Daoy (cell line): ENCODE measurements around the gene SYNRG. TPM values are rescaled to one million over a fixed set of nuclear protein-coding genes. Genes with fewer than 3 reads are reported as not detected.

ENCODE experiments used
- DNase-seq: peaks from one replicate; pipeline ENCODE4 v3.0.0-alpha.2; 2015; ENCODE audit warnings: low read depth
- total RNA-seq: library from RNA; depleted of rRNA; stranded (reverse); fragments of >200 nt; shearing (Covaris generic); gene quantifications from 2 replicates; pipeline ENCODE4 v1.2.3, GENCODE V29; 2014

Gene SYNRG
- total RNA-seq, 1 experiment from 2014 or later: 3.4 TPM

DNA sequence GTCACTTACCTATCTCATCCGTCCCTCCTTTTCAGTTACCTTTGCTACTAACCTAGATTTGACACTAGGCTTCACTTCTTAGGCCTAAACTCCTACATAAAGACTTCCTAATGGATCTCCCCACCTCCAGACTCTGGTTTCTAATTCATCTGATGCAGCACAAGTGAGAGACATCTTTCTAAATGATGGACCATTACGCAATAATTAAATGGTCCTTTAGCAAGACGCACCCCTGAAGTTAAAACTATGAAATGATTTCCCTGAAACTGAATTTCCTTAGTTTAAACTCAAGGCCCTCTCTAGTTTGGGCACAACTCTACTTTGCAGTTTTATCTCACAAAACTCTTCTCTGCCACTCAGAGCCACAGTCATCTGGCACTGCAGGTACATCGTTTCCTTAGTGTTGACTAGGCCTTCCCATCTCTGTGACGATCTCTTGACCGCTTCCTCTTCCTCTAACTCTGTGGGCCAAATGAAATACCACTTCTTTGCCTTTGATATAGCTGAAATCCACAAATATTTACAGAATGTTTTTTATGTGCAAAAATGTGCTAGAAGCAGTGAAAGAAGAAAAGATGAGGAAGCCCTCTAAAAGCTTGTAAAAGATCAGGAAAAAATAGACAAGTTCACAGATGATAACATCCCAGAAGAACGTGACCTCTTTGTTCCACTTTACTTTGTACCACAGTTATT, 3.3 kb downstream of the SYNRG start:
- DNase-seq: no peak

DNA sequence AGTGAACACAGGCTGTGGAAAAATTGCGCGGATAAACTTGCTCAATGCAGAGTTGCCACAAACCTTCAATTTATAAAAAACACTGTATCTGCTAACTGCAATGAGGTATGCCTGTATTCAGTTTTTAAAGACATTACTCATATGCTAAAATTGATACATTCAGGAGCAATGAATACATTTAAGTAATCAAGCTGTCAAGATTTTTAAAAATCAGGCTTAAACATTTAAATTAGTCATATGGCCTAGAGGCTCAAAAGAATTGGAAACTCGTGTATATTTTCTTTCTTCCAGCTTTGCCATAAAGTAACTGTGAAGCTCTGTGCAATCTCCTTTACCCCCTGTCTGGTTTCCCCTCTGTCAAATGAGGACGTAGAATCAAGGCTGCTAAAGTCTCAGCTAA, 4.1 kb downstream of the SYNRG start:
- DNase-seq: no peak

DNA sequence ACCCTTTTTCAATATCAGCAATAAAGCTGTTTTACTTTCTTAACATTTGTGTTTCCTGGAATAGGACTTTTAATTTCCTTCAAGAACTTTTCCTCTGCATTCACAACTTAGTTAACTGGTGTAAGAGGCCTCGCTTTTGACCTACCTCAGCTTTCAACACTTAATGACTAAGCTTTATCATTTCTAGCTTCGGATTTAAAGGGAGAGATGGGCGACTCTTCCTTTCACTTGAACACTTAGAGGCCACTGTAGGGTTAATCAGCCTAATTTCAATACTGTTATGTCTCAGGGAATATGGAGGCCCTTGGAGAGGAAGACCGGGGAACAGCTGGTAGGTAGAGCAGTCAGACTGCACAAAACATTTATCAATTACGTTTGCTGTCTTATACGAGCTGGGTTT, 4.7 kb downstream of the SYNRG start:
- DNase-seq: no peak

DNA sequence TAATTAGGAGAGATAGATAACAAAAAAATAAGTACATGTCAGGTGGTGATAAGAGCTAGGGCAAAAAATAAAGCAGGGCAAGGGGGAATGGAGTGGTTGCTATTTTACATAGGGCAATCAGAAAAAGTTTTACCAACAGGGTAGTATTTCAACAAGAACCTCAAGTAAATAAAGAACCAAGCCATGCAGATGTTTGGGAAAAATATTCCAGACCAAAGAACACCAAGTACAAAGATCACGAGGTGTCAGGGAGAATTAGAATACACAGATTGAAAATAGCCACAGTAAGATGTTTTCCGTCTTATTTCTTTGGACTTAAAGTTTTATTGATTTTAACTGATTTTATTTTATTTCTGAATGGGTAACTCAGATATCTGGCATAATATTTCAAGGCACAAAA, 11.1 kb downstream of the SYNRG start:
- no peak for DNase-seq

DNA sequence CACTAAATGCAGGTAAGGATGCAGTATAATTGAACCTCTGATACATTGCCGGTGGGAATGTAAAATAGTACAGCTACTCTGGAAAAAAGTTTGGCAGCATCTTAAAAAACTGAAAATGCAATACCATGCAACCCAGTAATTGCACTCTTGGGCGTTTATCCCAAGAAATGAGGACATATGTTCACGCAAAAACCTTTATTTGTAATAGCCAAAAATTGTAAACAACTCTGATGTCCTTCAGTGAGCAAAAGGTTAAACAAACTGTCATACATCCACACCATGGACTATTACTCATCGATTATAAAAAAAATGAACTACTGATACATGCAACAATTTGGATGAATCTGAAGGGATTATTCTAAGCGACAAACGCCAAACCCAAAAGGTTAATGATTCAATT, 16.9 kb downstream of the SYNRG start:
- no peak for DNase-seq

DNA sequence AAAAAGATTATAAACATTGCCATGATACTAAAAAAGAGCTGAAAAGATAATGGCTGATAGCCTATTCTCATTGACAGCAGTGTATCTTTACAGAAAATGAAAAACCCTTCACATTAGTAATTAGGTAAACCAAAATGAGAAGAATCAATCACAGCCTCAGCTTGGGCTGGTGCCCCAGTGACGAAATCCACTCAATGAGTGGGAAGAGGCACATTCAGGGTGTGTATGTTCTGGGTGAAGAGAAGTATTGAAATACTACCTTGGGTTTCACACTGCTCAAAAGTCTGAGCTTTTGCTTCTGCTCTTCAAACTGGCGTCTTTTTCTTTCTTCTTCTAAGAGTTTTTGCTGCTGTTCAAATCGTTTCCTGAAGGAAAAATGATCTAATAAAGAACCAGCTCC, 24.2 kb downstream of the SYNRG start:
- DNase-seq: no peak

DNA sequence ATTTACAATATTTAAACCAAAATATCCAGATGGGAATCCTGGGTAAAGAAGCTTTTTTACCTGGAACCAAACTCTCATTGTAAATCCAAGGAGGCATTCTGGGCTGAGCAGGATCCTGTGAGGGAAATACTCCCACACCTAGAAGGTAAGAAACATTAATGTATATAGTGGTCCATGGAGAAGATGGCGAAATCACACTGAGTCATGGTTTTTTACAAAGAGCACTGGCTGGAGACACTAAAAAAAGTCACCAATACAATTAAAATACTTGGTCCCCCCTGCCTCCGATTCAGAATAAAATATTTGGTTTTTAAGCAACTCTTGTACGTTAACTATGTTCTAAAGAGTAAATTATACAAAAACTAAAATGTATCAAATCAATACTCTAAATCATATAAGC, 32.9 kb downstream of the SYNRG start:
- no peak for DNase-seq

DNA sequence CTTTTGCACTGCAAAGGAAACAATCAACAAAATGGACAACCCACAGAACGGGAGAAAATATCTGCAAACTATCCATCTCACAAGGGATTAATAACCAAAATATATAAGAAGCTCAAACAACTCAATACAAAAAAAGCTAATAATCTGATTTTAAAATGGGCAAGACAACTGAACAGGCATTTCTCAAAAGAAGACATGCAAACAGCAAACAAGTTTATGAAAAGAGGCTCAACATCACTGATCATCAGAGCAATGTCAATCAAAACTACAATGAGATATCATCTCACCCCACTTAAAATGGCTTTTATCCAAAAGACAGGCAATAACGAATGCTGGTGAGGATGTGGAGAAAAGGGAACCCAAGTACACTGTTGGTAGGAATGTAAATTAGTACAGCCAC, 34.8 kb downstream of the SYNRG start:
- DNase-seq: no peak

DNA sequence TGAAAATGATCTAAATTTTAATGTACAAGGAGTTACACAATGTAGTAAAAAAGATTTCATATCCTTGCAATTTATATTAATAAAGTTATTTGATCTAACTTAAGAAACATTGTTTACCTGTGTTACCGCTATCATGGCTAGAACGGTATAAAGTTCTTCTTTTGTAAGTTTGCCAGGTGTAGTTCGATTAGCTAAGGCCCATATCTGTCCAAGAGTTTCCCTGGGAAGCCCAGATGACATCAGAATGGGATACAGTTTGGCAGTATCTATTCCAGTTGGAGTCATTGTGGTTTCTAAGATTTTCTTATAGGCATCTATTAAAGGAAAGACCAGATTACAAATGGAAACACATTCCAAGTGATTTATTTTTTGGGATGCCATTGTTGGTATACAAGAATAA, 37.5 kb downstream of the SYNRG start:
- DNase-seq: no peak

DNA sequence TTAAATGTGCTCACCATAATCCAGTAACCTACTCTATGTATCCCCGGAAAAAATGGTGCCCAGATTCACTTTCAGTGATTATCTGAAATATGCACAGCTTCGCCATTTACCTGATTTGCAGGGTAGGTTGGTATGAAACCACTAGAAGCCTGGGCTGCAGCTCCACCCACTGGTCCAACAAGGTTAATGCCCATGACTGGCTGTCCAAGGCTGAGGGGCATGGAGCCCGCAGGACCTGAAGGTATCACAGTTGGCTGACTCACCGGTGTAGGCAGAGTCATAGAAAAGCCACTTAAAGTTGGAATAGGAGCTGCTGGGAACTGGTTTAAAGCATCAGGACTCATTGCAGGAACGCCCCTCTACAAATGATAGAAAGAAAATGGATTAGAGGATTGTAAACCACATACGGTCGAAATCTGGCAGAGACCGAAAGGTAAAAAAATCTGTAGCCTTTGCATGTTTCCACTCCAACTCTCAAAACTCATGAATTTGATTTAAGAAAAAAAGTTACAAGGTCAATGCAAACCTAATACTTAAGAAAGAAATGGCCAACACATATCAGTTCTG, 38.6 kb downstream of the SYNRG start:
- peak; percentile 82 for DNase-seq

DNA sequence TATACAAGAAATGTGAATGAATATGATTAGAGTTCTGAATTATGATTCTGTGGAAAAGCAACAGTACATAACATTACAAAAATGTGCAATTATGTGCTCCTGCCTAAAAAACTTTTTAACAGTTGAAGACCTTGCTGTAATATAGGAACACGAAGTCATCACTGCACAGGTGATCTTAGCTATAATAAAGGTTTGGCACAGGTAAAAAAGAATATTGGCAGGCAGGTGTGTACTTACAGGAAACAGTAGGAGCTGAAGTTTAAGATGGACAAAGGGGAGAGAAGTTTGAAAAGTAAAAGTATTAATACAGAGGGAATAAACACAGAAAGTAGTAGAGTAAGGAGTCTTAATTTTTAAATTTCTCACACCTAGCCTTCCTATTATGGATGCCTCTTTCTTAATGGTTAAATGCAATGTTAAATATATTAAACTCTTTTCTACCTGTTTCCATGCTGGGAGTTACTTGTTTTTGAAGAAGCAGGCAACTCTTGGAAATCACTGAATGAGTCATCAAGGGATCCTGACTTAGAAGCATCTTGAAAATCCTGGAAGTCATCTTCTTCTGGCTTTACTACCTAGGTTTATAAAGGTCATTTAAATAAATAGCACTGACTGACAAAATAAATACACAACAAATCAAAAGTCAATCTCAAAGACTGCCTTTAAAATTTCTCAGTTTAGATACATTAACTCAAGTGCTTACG, 40.7 kb downstream of the SYNRG start:
- DNase-seq: no peak

DNA sequence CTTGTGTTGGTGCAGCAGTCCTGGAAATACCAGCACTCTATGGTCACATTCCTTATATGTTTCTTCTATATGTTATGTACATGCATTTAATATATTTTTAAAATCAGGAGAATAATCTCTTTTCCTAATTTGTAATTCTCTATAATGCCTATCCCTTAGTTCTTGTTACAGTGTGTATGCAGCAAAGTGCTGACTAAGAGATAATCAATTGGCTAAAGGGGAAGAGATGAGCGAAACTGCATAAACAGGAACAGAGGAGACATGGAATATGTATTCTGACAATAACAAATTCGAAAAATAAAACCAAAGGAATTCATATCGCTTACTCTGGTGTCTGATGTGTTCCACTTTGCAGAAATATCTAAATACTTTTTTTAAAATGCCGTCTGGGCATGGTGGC, 41.7 kb downstream of the SYNRG start:
- DNase-seq: no peak

DNA sequence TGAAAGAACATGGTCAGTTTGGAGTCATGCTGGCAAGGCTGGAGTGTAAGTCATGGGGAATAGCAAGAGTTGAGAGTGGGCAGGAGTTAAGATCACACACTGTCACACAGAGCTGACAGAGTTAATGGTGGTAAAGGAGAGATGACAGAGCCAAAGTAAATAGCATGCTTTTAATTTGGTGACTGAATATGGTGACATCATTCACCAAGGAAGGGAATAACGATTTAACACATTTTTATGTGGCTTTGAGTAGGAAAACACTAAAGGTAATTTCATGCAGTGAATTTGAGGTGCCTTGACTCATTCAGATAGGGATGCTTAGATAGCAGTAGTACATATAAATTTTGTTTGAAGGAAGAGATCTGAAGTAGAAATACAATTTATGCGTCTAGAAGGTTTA, 42.1 kb downstream of the SYNRG start:
- DNase-seq: peak; percentile 10

DNA sequence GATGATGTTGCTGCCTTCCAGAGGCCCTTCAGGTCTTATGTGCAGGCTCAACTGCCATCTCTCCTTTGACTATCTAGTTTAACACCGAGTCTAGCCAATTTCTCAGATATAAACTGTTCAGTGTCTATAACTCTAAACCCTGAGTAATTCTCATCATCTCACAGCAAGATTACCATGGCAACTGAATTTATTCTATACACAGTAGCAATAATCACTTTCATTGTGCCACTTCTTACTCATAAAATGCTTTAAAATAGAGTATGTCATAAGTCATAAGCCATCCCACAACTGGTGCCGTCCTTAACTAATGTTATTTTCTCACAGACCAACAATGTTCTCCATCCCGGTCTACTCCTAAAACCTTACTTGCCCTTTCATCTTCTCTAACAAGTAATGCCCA, 45.0 kb downstream of the SYNRG start:
- DNase-seq: no peak

DNA sequence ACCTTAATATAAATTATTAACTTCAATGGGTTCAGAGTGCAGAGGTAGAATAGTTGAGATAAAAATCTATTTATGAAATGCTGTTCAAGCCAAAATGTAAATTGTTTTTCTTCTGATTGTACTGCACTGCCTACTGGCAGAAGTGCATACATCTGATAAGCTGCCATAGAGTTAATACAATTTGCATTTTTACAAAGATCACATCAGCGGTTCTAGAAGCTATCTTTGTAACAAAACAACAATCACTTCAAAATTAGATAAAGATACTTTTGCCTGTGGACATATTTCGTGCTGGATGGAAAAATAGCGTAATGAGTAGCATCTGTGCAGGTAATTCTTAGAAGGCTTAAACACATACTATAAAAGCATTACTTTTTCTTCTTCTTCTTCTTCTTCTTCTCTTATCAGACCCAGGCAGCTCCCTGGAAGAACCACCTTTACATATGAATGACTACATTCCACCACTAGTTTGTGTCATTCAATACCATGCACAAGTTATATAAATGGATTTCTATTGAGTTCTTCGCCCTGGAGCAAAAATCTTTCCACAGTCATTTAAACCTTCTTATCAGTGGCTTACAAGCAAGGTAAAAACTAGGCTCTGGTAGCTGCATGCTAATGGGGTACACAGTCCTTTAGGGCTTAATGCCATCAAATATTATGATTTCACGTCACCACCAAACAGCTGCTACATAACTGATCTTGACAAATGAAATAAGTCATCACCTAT, 47.0 kb downstream of the SYNRG start:
- no peak for DNase-seq

DNA sequence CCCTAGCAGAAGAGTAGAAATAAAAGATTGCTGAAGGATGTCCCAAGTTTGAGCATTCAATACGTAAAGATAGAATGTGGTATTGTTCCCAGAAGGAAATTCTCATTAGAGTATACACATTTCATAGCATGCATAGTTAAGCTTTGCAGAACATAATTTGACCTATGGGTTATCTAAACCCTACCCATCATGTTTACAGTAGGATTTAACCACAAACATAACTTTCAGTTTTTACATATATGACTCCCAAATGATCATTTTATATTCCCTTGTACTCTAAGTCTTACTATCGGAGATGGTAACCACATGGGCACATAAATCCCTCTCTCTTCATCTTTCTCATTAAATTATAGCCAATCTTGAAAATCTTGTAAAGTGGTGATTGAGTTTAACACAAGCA, 50.9 kb downstream of the SYNRG start:
- no peak for DNase-seq

DNA sequence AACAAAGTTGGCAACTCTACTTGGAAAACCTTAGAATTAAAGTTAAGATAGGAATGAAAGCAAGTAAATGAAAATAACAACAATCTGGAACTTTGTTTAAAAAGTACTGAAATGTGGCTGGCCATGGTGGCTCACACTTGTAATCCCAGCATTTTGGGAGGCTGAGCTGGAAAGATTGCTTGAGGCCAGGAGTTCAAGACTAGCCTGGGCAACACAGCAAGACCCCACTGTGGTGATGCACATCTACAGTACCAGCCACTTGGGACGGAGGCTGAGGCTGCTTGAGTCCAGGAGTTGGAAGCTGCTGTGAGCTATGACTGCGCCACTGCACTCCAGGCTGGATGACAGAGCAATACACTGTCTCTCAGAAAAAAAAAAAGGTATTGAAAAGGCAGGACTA, 51.7 kb downstream of the SYNRG start:
- no peak for DNase-seq

DNA sequence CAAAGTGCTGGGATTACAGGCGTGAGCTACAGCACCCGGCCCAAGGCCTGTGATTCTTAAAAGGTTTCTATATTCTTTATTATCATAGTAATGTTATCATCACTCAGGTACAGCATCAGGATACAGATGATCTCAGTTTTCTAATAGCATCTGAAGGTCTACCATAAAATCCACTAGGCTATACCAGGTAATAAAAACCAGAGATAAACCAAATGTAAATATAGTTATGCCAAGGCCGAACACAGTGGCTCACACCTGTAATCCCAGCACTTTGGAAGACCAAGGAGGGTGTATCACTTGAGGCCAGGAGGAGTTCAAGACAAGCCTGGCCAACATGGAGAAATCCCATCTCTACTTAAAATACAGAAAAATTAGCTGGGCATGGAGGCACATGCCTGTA, 53.8 kb downstream of the SYNRG start:
- no peak for DNase-seq

DNA sequence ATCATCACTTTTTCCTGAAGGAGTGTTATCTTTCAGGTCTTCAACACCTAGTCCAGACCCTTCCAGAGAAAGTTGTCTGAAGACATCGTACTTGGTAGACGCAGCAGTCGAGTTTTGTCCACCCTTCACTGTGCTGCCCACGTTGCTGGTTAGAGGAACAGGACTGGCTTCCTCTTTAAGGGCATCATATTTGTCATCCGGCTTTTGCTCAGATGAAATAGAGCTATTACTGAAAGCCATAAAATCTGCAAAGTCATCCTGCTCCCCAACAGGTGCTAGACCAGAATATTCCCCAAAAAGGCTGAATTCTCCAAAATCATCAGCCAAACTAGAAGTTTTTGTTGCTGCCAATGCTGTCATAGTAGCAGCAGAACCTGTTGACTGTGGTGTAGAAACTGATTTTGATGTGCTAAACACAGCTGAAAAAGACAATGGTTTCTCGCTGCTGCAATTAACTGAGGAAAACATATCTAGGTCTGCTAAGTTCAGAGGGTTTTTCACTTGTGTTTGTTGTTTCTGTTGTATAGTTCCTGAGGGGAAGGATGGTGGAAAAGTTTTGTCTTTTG, 55.7 kb downstream of the SYNRG start:
- no peak for DNase-seq

DNA sequence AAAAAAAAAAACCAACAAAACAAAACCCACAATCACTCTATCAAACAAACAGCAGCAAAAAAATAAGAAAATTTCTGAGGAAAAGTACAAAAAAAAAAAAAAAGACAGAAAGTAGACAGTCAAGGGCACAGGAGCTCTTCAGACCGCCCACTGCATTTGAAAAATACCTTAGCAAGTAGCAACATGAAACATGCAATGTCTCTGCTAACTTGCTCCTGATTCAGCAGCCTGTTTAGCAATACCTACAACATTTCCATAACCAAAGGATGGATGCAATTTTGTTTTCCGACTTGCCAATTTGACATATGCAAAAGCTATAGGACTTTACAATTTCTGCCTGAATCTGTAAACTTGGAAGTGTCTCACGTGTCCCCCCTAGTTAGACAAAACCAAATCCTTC, 57.4 kb downstream of the SYNRG start:
- DNase-seq: no peak

DNA sequence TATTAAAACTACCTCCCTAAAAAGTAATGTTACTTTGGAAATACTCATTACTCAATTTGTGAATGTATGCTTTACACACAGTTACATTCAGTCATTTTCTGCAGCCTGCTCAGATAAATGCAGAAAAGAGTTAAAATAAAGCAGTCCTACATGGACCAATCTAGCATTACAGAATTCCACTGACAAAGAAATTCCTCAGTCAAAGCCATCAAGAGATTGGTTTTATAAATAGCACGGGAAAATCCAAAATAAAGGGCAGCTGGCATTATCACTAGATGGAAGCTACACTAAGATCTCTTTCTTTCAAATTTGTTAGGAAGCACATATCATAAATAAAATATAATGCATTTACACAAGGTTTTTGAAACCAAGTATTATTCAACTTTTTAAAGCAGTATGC, 61.2 kb downstream of the SYNRG start:
- no peak for DNase-seq

DNA sequence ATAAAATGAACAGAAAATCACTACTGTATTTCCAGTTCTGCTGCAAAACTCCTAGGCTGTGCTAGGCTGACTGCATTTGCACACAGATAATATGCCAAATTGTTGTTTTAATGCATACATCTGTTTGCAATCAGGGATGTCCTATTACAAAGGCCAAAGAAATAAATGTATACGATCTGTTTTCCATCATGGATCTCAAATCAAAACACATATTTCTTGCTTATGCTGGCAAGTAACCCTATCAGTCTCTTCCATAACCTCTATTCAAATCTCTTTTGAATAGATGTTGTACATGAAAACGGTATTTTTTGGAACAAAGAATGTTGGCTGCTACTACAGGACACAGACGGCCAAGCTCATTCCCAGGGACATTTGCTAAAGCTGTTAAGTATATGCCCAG, 62.9 kb downstream of the SYNRG start:
- DNase-seq: no peak

DNA sequence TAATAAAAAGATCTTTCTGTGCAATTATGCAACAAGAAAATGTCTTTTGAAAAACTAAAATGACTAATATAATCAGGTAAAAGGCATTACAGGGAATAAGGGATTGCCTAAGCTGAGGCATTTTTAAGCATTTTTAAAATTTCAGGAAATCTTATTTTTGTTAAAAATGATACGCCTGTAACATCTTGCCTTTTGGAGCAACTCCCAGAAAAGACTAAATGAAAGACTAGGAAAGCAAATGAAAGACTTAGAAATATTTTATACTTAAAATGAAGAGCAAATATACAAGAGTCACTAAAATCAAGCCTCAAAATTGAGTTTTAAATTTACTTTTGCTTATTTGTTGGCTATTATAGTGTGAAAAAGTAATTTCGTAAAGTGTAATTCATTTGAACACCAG, 63.7 kb downstream of the SYNRG start:
- no peak for DNase-seq
